ENCODE measurements around the gene SARDH. TPM values are rescaled to one million over a fixed set of nuclear protein-coding genes. Genes with fewer than 3 reads are reported as not detected.

SARDH gene
- total and polyA plus RNA-seq, 2 donors (not counting 3 experiments of a cell fraction or from before 2014, with no cell fraction given): 0.19 to 0.44 TPM

GRCh38 chr9:133615186-133615585 is 123.0 kb downstream of the SARDH start:
- Histone ChIP-seq H3K4me2 (ENCODE audit: insufficient read depth, low read length) (no peak overlapping the region), H3K36me3 (ENCODE audit: control insufficient read depth in 2 of 2, extremely low read depth in 1 of 2, insufficient read depth in 2 of 2, low read length in 2 of 2) (no peaks in the 10 kb centered on the region), H4K20me1 (replicated peaks; ENCODE audit: control insufficient read depth, extremely low read depth, insufficient read depth, low read length) (no peaks in the 10 kb centered on the region), H3K4me1 (ENCODE audit: control insufficient read depth, extremely low read depth, insufficient read depth, low read length) (no peaks in the 10 kb centered on the region), H2AFZ (ENCODE audit: low read depth, low read length) (no peak overlapping the region), H3K9ac (replicated peaks; ENCODE audit: extremely low read depth, insufficient read depth, low read length) (no peak overlapping the region), H3K27ac (ENCODE audit: insufficient read depth, low read depth, low read length) (no peak overlapping the region), H3K9me1 (replicated peaks; ENCODE audit: control insufficient read depth, extremely low read depth, insufficient read depth, low read length) (no peaks in the 10 kb centered on the region), H3K4me3 (replicated peaks in 1 of 3; ENCODE audit: insufficient read depth in 1 of 3, low read depth in 1 of 3, low read length in 3 of 3) (no peak overlapping the region), H3K27me3 (ENCODE audit: control insufficient read depth in 2 of 2, insufficient read depth in 2 of 2, low read length in 2 of 2) (peaks cover 0 to 3% of the 10 kb centered on the region in 2 experiments), H3K9me3 (replicated peaks; ENCODE audit: control insufficient read depth, insufficient read depth, low read length) (no peaks in the 10 kb centered on the region), H3K79me2 (ENCODE audit: control insufficient read depth, insufficient read depth, low read length) (no peaks in the 10 kb centered on the region)
- no peak for TF ChIP-seq JUN (IDR thresholded peaks at IDR 0.05; ENCODE audit: borderline replicate concordance, insufficient read depth, insufficient read length, low read depth)
- TF ChIP-seq MYC (IDR thresholded peaks at IDR 0.05; ENCODE audit: low read depth, low read length): no peak
- TF ChIP-seq MAX (IDR thresholded peaks at IDR 0.05; ENCODE audit: insufficient read depth, insufficient read length): no peak
- TF ChIP-seq GATA2 (IDR thresholded peaks at IDR 0.05; ENCODE audit: insufficient read depth, insufficient read length, low read depth, low read length): no peak
- TF ChIP-seq EZH2 (IDR thresholded peaks at IDR 0.05; ENCODE audit: borderline replicate concordance, low read depth, low read length, severe bottlenecking): no peak
- no peak for TF ChIP-seq POLR2AphosphoS5 (IDR thresholded peaks at IDR 0.05; ENCODE audit: insufficient read depth, low read depth, low read length)
- no peak for TF ChIP-seq CTCF (IDR thresholded peaks at IDR 0.05; ENCODE audit: extremely low read depth in 1 of 2, insufficient read depth in 1 of 2, low read depth in 1 of 2, low read length in 2 of 2)
- no peak for TF ChIP-seq POLR2A (IDR thresholded peaks at IDR 0.05; ENCODE audit: low read depth, low read length)
- FAIRE-seq (no peak), DNase-seq (ENCODE audit: low read depth, low spot score) (no peak)
- ChIA-PET POLR2A (no interaction called here), CTCF (no interaction called here)
- BruUV-seq (replicated peaks): no TSS peak
- intact Hi-C loops (cut with micrococcal nuclease): no loop called here
- dilution Hi-C loops (cut with MboI; ENCODE audit: extremely low pct_ligation_motif_present, low sequenced_read_pairs): no loop called here
